GM19238 (cell line): ENCODE measurements around the gene CARMIL1.
A peak's percentile ranks its signal among the peaks of the same experiment; 100 is the strongest.

Experiments
- DNase-seq: peaks from one replicate; pipeline ENCODE4 v3.0.0; 2011; ENCODE audit warnings: low spot score; ENCODE audit not compliant: insufficient read length

Gene CARMIL1

DNA sequence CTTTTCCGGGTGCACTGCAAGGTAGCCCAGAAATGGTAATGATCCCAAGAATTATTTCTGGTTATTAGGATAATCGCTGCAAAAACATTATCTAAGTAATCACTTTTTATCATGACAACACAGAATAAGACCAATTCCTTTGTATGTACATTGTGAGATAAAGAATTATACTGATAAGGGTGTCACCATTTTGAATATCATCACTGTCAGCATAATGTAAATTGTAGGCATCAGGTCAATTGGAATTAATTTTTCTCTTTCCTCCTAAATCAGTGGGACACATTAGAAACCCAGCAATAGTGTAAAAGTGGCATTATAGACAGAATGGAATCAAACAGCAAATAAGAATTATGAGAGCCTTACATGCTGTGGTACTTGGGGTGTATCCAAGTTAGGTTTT lies 189.7 kb downstream of the CARMIL1 start:
- DNase-seq, result no peak

DNA sequence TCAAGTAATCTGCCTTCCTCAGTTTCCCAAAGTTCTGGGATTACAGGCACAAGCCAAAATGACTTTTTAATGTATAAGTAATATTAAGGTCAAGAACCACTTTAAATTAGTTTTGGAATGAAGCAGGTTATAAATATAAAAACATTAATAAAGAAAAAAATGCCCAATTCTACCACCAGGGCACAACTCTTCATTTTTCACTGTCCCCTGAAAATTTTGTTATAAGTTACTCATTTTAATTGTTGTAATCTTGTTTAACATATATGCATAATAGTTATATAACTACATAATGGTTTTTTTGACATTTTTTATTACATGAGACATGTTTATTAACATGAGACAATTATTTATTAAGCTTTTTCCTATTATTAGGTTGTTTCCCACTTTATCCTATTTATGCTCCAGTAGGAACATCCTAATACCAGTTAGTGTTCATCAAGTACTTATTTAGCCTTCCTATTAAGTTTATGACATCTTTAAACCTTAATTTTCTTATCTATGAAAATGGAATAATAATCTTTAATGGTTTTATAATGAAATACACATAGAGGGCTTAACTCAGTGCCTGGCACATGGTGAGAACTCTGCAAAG lies 190.7 kb downstream of the CARMIL1 start:
- DNase-seq, result no peak

- DNase-seq, result no peak
These were observed 193.1 kb downstream of the CARMIL1 start for GRCh38 chr6:25472306-25472705.

- DNase-seq, result no peak
These were observed 193.7 kb downstream of the CARMIL1 start for GRCh38 chr6:25472906-25473305.

DNA sequence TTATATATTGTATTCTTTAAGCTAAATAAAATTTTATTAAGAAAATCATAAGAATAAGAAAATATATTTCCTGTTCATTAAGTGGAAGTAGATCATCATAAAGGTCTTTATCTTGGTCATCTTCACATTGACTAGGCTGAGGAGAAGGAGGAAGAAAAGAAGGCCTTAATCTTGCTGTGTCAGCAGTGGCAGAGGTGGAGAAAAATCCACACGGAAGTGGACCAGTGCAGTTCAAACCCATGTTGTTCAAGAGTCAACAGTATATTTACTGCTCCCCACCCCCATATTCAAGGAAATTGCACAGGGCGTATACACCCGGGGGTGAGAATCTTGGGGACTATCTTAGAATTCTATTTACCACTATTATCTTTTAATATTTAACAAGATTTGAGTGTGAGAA lies 194.3 kb downstream of the CARMIL1 start:
- DNase-seq, result no peak

DNA sequence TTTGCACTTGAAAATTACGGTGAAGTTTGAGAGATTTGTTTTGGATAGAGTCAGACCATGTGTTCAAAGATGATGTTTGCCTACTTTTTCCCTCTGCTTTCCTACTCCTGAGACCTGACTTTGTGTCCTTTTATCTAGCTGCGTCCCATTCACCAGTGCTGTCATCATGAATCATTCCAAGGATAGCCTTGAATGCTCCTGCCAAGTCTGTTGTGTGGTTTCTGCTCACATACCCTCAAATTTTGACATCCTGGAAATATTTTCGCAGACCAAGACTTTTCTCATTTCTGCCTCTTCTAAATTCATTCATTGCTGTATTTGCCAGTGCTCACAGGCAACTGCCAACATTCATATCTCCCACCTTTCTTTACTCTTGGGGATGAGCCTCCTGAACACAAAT lies 197.0 kb downstream of the CARMIL1 start:
- no peak for DNase-seq

DNA sequence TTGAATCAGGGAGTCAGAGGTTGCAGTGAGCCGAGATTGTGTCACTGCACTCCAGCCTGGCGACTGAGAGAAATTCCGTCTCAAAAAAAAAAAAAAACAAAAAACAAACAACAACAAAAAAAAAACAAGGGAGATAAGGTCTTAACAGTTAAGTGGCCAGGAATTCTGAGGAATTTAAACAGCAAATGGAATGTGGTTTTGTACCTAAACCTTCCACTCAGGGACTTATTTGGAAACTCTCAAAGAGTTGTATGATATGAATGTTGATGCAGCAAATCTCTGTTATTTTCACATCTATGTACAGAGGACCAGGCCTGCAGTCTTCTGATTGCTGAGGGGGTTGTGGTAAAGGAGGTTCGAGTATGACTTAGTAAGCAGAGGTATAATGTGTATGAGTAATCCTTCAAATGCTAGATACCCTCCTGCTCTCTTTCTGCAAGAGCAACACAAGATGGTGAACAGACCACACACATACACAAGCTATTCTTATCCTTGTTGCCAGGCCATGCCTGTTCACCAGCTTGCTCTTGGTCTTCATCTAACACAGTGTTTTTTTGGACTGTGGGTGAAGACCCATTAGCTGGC lies 197.9 kb downstream of the CARMIL1 start:
- DNase-seq, result no peak

DNA sequence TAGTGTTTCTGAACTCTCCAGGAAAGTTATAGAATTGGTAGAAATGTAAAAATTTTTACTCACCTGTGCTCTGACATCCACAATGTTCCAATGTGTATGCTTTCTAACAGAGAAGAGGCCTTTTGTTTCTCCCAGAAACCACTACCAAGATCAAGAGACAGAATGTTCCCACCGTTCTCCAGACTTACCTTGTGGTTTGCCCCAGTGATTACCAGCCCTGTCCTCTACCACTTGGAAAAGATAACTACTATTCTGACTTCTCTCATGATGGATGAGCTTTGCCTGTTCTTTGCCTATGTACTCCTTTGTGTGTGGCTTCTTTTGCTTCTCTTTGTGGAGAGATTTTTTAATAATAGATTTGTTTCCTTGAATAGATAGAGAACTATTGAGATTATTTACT lies 199.8 kb downstream of the CARMIL1 start:
- DNase-seq, result no peak

GRCh38 chr6:25481267-25481666 lies 202.1 kb downstream of the CARMIL1 start:
- no peak for DNase-seq

DNA sequence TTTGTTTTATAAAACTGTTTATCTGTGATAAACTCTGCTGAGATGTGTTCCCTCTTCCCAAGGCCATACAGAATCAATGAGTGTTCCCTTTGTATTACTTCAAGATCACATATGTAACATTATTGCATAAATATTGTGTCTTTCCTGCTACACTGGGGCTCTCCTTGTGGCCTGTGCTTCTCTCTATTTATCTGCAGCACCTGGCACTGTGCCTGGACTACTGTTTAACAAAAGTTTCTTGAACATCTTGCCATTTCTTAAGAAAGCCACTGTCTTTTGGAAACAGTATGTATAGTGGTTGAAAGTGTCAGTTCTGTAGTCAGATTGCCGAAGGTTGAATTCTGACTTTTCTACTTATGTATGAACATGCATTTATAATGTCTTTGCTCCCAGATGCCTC lies 203.8 kb downstream of the CARMIL1 start:
- DNase-seq, result no peak

GRCh38 chr6:25483943-25484342 lies 204.8 kb downstream of the CARMIL1 start:
- DNase-seq, result no peak

GRCh38 chr6:25484900-25485299 lies 205.7 kb downstream of the CARMIL1 start:
- DNase-seq, result no peak

DNA sequence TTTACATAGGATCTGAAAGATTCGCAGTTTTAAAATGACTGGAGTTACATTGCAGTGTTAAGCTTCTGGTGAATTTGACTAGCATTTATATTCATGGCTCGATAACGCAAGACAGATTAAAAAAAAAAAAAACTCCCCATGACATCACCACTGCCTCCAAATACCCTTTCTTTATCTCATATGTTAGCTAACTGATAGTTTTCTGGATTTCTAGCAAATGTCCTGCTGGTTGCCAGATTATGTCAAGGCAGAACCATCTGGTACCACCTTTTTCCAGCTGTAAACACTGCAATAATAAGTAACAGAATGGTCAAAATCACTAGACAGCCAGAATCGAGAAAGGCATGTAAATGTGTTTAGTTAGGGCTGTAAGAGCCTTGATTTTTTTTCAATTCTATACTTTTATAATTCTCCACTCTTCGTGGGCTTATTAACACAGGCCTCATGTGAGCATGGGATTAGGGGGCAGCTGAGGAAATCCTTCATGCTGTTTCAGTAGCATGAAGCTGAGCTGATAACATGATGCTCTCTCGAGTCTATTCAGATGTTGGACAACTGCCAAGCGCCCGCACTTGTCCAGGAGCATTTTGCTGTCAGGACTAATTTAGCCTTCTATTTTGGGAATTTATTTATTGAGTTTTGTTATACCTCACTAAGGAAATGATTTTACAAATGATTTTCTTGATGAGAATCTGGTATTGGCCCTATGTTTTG lies 206.8 kb downstream of the CARMIL1 start:
- no peak for DNase-seq

- DNase-seq, result no peak
These were observed 207.4 kb downstream of the CARMIL1 start for GRCh38 chr6:25486550-25486949.

DNA sequence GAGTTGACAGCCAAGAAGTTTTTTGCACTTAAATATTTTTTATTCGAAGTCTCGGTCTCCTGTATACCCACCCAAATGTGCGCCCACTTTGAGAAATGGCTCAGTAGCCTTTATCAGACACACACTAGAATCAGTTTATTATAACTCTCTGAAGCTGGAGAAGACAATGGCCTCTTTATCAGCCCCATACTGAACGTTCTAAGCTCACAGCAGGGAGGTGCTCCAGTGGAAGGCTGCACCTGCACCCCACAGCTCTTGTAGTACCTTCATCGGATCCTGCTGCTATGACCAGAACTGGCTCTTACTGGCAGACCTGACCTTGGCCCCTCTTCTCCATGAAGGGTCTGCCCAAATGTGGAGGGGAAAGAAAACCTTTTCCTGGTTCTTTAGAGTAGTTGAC lies 207.8 kb downstream of the CARMIL1 start:
- no peak for DNase-seq

DNA sequence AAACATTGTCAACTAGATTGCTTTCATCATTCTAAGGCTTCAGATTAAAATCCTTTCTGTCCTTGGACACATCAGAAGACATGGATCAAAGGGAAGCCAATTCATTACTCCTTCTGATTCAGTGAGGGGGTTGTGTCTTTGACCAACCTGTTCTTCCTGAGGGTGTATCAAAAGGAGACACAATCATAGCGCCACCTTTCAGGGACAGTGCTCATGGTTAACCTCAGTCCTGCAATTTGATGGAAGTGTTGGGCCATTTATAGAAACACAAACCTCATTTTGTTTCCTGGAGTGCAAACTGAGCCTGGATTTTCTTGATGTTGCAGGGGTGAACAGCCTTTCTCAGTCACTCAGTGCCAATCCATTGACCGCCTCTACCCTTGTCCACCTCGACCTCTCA lies 209.0 kb downstream of the CARMIL1 start:
- no peak for DNase-seq

GRCh38 chr6:25489399-25489798 lies 210.2 kb downstream of the CARMIL1 start:
- DNase-seq, result no peak

DNA sequence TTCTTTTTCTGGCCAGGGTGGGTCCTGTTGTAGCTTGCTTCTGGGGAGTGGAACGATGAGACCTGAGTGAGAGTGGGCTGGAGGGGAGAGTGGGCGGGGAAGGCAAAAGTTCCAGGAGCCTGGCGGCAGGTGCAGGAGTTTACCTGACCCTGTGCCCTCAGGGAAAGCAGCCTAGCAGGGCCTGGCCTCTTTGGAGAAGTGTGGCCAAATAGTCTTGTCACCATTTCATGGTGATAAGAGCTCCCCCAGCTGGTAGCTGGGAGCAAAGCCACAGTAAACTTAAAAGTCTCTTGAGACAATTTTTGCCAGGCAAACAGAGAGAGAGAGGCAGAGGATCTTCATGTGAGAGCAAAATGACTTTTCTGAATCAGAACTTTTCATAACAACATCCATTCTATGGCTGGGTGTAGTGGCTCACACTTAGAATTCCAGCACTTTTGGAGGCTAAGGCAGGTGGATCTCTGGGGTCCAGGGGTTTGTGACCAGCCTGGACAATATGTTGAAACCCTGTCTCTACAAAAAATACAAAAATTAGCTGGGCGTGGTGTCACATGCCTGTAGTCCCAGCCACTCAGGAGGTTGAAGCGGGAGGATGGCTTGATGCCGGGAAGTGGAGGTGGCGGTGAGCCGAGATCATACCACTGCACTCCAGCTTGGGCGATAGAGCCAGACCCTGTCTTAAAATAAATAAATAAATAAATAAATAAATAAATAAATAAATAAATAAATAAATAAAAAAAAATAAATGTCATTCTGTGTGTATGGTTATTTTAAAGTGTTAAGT lies 211.0 kb downstream of the CARMIL1 start:
- peak; percentile 48 for DNase-seq

- no peak for DNase-seq
These were observed 213.8 kb downstream of the CARMIL1 start for GRCh38 chr6:25492951-25493350.

DNA sequence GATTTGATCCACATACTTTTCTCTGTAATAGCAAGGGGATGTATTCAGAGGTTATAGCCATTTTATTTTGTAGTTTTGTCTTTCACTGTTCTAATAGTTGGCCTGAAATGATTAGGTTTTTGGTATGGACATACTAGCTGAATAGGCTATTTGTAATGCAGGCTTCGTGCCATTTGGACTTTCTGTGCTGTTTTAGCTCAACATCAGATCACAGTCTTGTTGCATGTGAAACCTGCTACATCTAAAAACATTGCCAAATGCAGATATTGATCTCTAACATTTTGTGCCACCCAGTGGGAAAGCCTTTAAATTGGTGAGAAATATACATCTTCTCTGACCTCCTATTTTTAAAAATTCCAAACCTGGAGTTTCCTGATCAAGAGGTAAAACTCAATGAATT lies 215.3 kb downstream of the CARMIL1 start:
- no peak for DNase-seq

- no peak for DNase-seq
These were observed 218.3 kb downstream of the CARMIL1 start for GRCh38 chr6:25497383-25498040.

DNA sequence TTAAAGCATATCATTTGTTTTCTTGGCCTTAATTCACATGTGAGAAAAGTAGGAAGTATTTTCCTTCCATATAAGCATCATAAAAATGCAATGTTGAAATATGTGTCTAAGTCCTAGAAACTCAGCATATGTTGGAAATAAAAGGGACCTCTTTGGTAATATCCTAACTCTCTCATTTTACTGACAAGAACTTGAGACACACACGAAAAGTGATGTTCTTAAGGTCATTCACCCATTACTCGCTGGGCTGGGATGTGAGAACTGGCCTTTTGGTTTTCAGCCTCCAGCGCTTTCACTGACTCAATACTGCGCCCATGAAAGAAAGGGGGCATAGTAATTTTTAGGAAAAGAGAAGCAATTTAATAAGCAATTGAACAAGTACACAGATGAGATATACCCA lies 219.3 kb downstream of the CARMIL1 start:
- DNase-seq, result no peak
